Neuron (in vitro differentiated cells): ENCODE results near the gene CXorf58.
"Not testable (repeated sequence)": the region's sequence is repeated elsewhere in the genome, so short reads cannot be mapped to it uniquely, and the experiment has no call there.

Experiments used
- H2AFZ ChIP-seq: one replicate; pipeline ENCODE4 v1.6.1; 2013; ENCODE audit warnings: low read depth, mild to moderate bottlenecking, inconsistent platforms, low read length, moderate library complexity
- H3K27me3 ChIP-seq: one replicate; pipeline ENCODE4 v1.6.1; 2013; ENCODE audit warnings: low read length; ENCODE audit not compliant: insufficient read depth
- H3K36me3 ChIP-seq: one replicate; pipeline ENCODE4 v1.6.1; 2013; ENCODE audit warnings: low read length; ENCODE audit not compliant: insufficient read depth
- H3K4me1 ChIP-seq: one replicate; pipeline ENCODE4 v1.6.1; 2013; ENCODE audit warnings: low read length; ENCODE audit not compliant: insufficient read depth
- H3K4me3 ChIP-seq: 2 replicates; pipeline ENCODE4 v1.5.1; 2013; ENCODE audit warnings: mild to moderate bottlenecking, low read length, moderate library complexity
- H3K9me3 ChIP-seq: one replicate; pipeline ENCODE4 v1.6.1; 2013; ENCODE audit warnings: low read length

The CXorf58 gene

GRCh38 chrX:23887918-23888317 lies 19.9 kb upstream of the CXorf58 start:
- Histone ChIP-seq H2AFZ (no peak overlapping the region), H3K36me3 (no peaks in the 10 kb centered on the region), H3K4me1 (no peaks in the 10 kb centered on the region), H3K4me3 (no peak overlapping the region), H3K9me3 (no peaks in the 10 kb centered on the region), H3K27me3 (no peaks in the 10 kb centered on the region)

GRCh38 chrX:23888887-23889501 lies 18.8 kb upstream of the CXorf58 start:
- Histone ChIP-seq H3K27me3 (no peaks in the 10 kb centered on the region), H3K4me3 (no peak overlapping the region), H3K4me1 (no peaks in the 10 kb centered on the region), H3K36me3 (no peaks in the 10 kb centered on the region), H3K9me3 (no peaks in the 10 kb centered on the region), H2AFZ (no peak overlapping the region)

- no peak overlapping the region for H2AFZ ChIP-seq
- H3K4me1 ChIP-seq: no peaks in the 10 kb centered on the region
- no peaks in the 10 kb centered on the region for H3K27me3 ChIP-seq
- H3K36me3 ChIP-seq: no peaks in the 10 kb centered on the region
- H3K9me3 ChIP-seq: no peaks in the 10 kb centered on the region
- H3K4me3 ChIP-seq: no peak overlapping the region
Observed at GRCh38 chrX:23890933-23891332, 16.9 kb upstream of the CXorf58 start.

- H3K9me3 ChIP-seq, H2AFZ ChIP-seq, H3K4me1 ChIP-seq, H3K27me3 ChIP-seq, H3K4me3 ChIP-seq, H3K36me3 ChIP-seq: not testable (repeated sequence)
Observed at GRCh38 chrX:23894993-23895392, 12.8 kb upstream of the CXorf58 start.

GRCh38 chrX:23896539-23896938 lies 11.3 kb upstream of the CXorf58 start:
- H3K36me3 ChIP-seq, H3K27me3 ChIP-seq, H2AFZ ChIP-seq, H3K9me3 ChIP-seq, H3K4me1 ChIP-seq, H3K4me3 ChIP-seq: not testable (repeated sequence)

- Histone ChIP-seq H3K4me1 (peaks cover 10% of the 10 kb centered on the region), H3K36me3 (no peaks in the 10 kb centered on the region), H3K9me3 (no peaks in the 10 kb centered on the region), H3K27me3 (no peaks in the 10 kb centered on the region), H2AFZ (no peak overlapping the region), H3K4me3 (no peak overlapping the region)
Observed at GRCh38 chrX:23896981-23897380, 10.8 kb upstream of the CXorf58 start.

- Histone ChIP-seq H3K4me3 (no peak overlapping the region), H2AFZ (no peak overlapping the region), H3K27me3 (no peaks in the 10 kb centered on the region), H3K9me3 (no peaks in the 10 kb centered on the region), H3K4me1 (peaks cover 13% of the 10 kb centered on the region), H3K36me3 (no peaks in the 10 kb centered on the region)
Observed at GRCh38 chrX:23898412-23898959, 9.3 kb upstream of the CXorf58 start.

GRCh38 chrX:23900220-23900797 lies 7.5 kb upstream of the CXorf58 start:
- Histone ChIP-seq H3K36me3 (no peaks in the 10 kb centered on the region), H3K27me3 (no peaks in the 10 kb centered on the region), H3K9me3 (no peaks in the 10 kb centered on the region), H3K4me1 (peaks cover 13% of the 10 kb centered on the region), H3K4me3 (no peak overlapping the region), H2AFZ (no peak overlapping the region)

- Histone ChIP-seq H3K9me3 (no peaks in the 10 kb centered on the region), H3K27me3 (no peaks in the 10 kb centered on the region), H2AFZ (no peak overlapping the region), H3K36me3 (no peaks in the 10 kb centered on the region), H3K4me1 (peaks cover 13% of the 10 kb centered on the region), H3K4me3 (no peak overlapping the region)
Observed at GRCh38 chrX:23901060-23901459, 6.7 kb upstream of the CXorf58 start.

GRCh38 chrX:23901805-23902204 lies 6.0 kb upstream of the CXorf58 start:
- Histone ChIP-seq H3K36me3 (no peaks in the 10 kb centered on the region), H3K9me3 (no peaks in the 10 kb centered on the region), H3K4me1 (peaks cover 13% of the 10 kb centered on the region), H3K4me3 (no peak overlapping the region), H3K27me3 (no peaks in the 10 kb centered on the region), H2AFZ (no peak overlapping the region)

- H3K4me3 ChIP-seq: no peak overlapping the region
- no peaks in the 10 kb centered on the region for H3K36me3 ChIP-seq
- H3K27me3 ChIP-seq: no peaks in the 10 kb centered on the region
- H3K4me1 ChIP-seq: peaks cover 13% of the 10 kb centered on the region
- no peaks in the 10 kb centered on the region for H3K9me3 ChIP-seq
- H2AFZ ChIP-seq: no peak overlapping the region
Observed at GRCh38 chrX:23902419-23902818, 5.4 kb upstream of the CXorf58 start.

- H3K4me1 ChIP-seq: peaks cover 8% of the 10 kb centered on the region
- H2AFZ ChIP-seq: no peak overlapping the region
- H3K9me3 ChIP-seq: no peaks in the 10 kb centered on the region
- no peaks in the 10 kb centered on the region for H3K36me3 ChIP-seq
- no peak overlapping the region for H3K4me3 ChIP-seq
- H3K27me3 ChIP-seq: no peaks in the 10 kb centered on the region
Observed at GRCh38 chrX:23904096-23904495, 3.7 kb upstream of the CXorf58 start.

GRCh38 chrX:23907111-23907497 lies 702 bp upstream of the CXorf58 start:
- H3K4me1 ChIP-seq: peaks cover 2% of the 10 kb centered on the region
- peak overlapping the region; percentile 41 for H2AFZ ChIP-seq
- peak overlapping the region; percentile 54 for H3K4me3 ChIP-seq
- H3K27me3 ChIP-seq: no peaks in the 10 kb centered on the region
- H3K9me3 ChIP-seq: no peaks in the 10 kb centered on the region
- H3K36me3 ChIP-seq: no peaks in the 10 kb centered on the region
